ENCODE measurements around the gene MTUS2.

Gene MTUS2

DNA sequence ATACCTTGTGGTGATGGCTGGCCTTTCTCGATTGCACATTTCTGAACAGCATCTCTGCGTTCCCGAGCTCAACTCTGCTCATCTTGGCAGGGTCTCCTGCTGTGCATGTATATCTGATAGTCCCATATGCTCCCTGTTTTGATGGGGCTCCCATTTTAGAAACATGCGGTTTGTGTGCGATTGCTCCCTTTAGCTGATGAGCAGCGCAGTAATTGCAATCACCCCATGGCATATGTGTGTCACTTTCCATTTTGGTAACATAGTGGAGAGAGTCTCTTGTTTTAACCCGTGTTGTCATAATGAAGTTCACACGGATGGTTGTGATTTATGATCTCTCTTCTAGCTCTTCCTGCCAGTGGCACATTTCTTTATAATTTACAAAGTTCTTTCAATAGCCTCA lies 144.7 kb downstream of the MTUS2 start:
- TF ChIP-seq, protein P1, sequence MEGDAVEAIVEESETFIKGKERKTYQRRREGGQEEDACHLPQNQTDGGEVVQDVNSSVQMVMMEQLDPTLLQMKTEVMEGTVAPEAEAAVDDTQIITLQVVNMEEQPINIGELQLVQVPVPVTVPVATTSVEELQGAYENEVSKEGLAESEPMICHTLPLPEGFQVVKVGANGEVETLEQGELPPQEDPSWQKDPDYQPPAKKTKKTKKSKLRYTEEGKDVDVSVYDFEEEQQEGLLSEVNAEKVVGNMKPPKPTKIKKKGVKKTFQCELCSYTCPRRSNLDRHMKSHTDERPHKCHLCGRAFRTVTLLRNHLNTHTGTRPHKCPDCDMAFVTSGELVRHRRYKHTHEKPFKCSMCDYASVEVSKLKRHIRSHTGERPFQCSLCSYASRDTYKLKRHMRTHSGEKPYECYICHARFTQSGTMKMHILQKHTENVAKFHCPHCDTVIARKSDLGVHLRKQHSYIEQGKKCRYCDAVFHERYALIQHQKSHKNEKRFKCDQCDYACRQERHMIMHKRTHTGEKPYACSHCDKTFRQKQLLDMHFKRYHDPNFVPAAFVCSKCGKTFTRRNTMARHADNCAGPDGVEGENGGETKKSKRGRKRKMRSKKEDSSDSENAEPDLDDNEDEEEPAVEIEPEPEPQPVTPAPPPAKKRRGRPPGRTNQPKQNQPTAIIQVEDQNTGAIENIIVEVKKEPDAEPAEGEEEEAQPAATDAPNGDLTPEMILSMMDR (IDR thresholded peaks at IDR 0.05; ENCODE audit: low read depth, low read length): no peak
- TF ChIP-seq MYC (IDR thresholded peaks at IDR 0.05; ENCODE audit: low read depth, low read length) (no peak), POLR2A (IDR thresholded peaks at IDR 0.05; ENCODE audit: extremely low read depth, insufficient read length) (no peak), MAX (IDR thresholded peaks at IDR 0.05; ENCODE audit: low read depth, low read length) (no peak)
- no peak for DNase-seq (ENCODE audit: low read depth)
- no peak overlapping the region for H3K4me3 ChIP-seq (ENCODE audit: low read depth, low read length)

- peak; percentile 6 for DNase-seq (ENCODE audit: low read depth)
- H3K4me3 ChIP-seq (ENCODE audit: low read depth, low read length): no peak overlapping the region
- TF ChIP-seq MAX (IDR thresholded peaks at IDR 0.05; ENCODE audit: low read depth, low read length) (no peak), MYC (IDR thresholded peaks at IDR 0.05; ENCODE audit: low read depth, low read length) (no peak), POLR2A (IDR thresholded peaks at IDR 0.05; ENCODE audit: extremely low read depth, insufficient read length) (no peak)
- TF ChIP-seq, protein P1 (IDR thresholded peaks at IDR 0.05; ENCODE audit: low read depth, low read length): no peak
Measured at GRCh38 chr13:28967029-28967915, 147.1 kb downstream of the MTUS2 start.

DNA sequence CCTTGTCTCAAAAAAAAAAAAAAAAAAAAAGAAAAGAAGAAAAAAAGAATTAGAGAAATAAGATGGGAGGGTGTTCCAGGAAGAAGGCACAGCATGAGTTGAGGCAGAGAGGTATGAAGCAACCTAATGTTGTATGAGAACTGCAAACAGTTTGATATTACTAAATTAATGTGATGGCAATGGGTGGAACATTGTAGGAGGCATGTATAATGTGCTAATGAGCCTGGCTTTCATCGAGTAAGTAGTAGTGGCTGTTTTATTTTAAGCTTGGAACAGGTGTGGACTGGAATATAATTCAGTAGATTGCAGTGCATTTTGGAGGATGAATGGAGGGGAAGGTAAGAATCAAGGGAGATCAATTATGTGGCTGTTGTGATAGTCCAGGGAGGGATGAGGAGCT lies 156.1 kb downstream of the MTUS2 start:
- TF ChIP-seq, protein P1 (IDR thresholded peaks at IDR 0.05; ENCODE audit: low read depth, low read length): no peak
- TF ChIP-seq POLR2A (IDR thresholded peaks at IDR 0.05; ENCODE audit: extremely low read depth, insufficient read length) (no peak), MYC (IDR thresholded peaks at IDR 0.05; ENCODE audit: low read depth, low read length) (no peak), MAX (IDR thresholded peaks at IDR 0.05; ENCODE audit: low read depth, low read length) (no peak)
- H3K4me3 ChIP-seq (ENCODE audit: low read depth, low read length): no peak overlapping the region
- no peak for DNase-seq (ENCODE audit: low read depth)

GRCh38 chr13:28976636-28977035 lies 156.5 kb downstream of the MTUS2 start:
- no peak overlapping the region for H3K4me3 ChIP-seq (ENCODE audit: low read depth, low read length)
- TF ChIP-seq MAX (IDR thresholded peaks at IDR 0.05; ENCODE audit: low read depth, low read length): no peak
- TF ChIP-seq MYC (IDR thresholded peaks at IDR 0.05; ENCODE audit: low read depth, low read length): no peak
- TF ChIP-seq, protein P1 (IDR thresholded peaks at IDR 0.05; ENCODE audit: low read depth, low read length): no peak
- TF ChIP-seq POLR2A (IDR thresholded peaks at IDR 0.05; ENCODE audit: extremely low read depth, insufficient read length): no peak
- DNase-seq (ENCODE audit: low read depth): no peak

- DNase-seq (ENCODE audit: low read depth): no peak
- H3K4me3 ChIP-seq (ENCODE audit: low read depth, low read length): no peak overlapping the region
- no peak for TF ChIP-seq MYC (IDR thresholded peaks at IDR 0.05; ENCODE audit: low read depth, low read length)
- TF ChIP-seq, protein P1 (IDR thresholded peaks at IDR 0.05; ENCODE audit: low read depth, low read length): no peak
- TF ChIP-seq MAX (IDR thresholded peaks at IDR 0.05; ENCODE audit: low read depth, low read length): no peak
- TF ChIP-seq POLR2A (IDR thresholded peaks at IDR 0.05; ENCODE audit: extremely low read depth, insufficient read length): no peak
Measured at GRCh38 chr13:28978574-28978973, 158.4 kb downstream of the MTUS2 start.
